Dedifferentiated amniotic fluid mesenchymal stem cell (primary cell): ENCODE measurements around the gene PACRGL.
A peak's percentile ranks its signal among the peaks of the same experiment; 100 is the strongest.

Source experiments
- DNase-seq: peaks from one replicate; pipeline ENCODE4 v3.0.0-alpha.2; 2016; ENCODE audit errors: extremely low spot score

PACRGL gene

DNA sequence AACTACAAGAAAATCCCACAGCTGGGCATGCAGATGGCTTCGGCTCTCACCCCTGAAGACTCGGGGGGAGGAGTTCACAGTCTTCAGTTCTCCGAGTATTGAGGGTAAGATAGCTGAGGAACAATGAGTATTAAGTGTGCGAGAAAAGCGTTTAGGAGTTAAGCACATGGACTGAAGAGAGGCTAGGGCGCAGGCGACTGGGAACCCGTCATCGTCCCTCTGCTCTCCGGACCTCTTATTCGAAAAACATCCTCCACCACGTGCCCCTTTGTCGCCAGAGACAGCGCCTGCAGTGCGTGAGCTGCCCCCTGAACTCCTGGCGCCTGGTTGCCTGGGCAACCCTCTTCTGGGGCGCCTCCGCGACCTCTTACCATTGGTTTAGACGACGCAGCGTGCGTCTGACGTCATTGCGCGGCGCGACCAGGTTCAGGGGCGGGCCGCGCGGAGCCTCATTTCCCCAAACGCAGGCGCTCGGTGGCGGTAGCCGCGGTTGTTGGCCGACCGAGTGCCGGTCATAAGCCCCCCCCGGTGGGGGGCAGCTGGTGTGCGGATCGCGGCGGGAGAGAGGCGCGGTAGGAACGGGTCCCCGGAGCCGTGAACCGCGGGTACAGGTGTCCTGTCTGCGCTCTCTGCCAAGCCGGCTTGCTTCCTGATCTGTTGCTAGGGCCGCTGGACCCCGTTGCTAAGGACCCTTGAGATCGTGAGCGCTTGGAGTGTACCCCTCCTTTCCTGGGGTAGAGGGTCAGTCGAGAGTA is at the start of gene PACRGL:
PACRGL (plus strand) TSS at position 452 of the 755 bp plus-strand sequence. CDS start 4,024 bp downstream, outside the sequence.
- peak; percentile 91 for DNase-seq

GRCh38 chr4:20652226-20652885 is 47.9 kb upstream of the PACRGL start:
- DNase-seq: no peak

DNA sequence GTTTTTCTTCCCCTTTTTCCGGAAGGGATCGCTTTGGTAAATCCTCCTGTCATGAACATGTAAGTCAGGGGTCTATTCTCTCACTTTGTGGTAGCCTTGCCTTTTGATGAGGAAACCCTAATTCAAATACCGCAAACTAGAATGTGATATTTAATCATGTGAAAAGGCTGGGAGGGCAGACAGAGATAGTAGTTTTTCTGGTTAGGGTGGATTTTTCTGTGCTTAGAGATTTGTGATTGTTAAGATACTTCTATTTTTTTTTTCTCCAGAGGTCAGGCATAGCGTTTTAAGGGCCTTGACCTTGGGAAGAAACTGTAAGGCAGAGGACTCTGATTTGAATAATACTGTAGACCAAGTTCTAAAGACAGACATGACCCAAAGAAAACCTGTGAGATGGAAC is 41.8 kb upstream of the PACRGL start:
- DNase-seq: no peak

- no peak for DNase-seq
Measured at GRCh38 chr4:20662851-20663250, 37.4 kb upstream of the PACRGL start.

- no peak for DNase-seq
Measured at GRCh38 chr4:20666012-20666860, 34.0 kb upstream of the PACRGL start.

DNA sequence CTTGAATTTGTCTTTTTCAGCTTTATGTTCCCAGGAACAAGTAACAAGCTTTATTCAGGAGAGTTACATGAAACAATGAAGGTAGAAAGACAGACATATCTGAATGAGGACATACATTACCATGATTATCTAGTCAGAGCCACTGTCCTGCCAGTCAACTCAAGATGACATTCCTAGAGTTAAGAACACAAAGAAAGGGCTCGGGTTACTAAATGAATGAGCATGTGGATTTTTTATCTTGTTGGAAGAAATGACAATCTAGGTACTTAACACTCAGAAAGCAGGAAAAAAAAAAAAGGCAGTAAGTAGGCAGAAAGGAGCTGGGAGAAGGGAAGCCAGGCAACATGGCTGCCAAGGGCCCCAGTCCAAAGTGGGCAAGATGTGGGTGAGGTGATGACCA is 28.0 kb upstream of the PACRGL start:
- no peak for DNase-seq

GRCh38 chr4:20675786-20676185 is 24.5 kb upstream of the PACRGL start:
- DNase-seq: no peak

DNA sequence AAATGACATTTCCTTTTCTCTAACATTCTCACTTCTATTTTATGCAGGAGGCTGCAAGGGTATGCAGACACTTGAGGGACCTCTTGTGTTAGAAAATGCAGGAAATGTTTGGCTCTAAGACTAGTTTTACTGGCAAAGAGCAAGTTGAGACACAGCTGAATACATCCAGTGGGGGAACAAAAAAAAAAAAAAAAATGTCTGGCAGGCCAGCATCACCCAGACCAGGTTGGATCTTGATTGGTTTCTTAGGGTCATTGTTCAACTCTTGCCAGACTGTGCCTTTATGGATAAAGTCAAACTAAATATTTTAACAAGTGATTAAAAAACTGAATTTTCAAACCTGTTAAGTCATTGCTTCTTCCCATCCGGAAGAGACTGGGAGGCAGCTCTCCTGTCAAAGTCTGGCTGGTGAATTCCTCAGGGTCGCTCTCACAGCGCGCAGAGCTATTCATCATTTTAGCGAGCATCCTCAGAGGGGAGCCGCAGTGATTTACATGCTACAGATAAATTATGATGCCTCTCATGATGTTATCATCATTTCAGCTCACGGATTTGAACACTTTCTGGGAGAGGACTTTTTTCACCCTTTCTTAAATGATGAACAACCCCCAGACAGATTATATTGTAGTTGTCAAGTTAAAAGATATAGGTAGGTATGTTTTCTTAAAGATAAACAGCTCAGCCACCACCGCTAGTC is 23.6 kb upstream of the PACRGL start:
- no peak for DNase-seq

GRCh38 chr4:20678400-20678799 is 21.9 kb upstream of the PACRGL start:
- DNase-seq: no peak

- DNase-seq: no peak
Measured at GRCh38 chr4:20679951-20680350, 20.3 kb upstream of the PACRGL start.

- DNase-seq: no peak
Measured at GRCh38 chr4:20680736-20681135, 19.5 kb upstream of the PACRGL start.

DNA sequence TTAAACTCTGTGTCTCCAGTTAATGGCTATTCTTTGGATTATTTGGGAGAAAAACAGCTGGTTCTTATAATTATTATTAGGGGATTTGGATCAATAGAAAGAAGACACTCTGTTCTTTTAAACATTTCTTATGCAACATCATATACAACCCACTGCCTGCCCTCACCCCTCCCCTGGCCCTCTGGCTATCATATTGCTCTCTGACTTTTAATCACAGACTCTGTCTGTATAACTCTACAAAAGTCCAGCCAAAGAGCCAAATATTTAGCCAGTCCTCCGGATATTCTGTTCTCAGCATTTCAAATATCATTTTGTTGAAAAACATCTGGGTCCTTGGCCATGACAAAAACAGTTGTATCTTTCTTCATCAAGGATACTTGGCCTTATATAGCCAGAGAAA is 19.0 kb upstream of the PACRGL start:
- DNase-seq: no peak

GRCh38 chr4:20682853-20683252 is 17.4 kb upstream of the PACRGL start:
- DNase-seq: no peak

DNA sequence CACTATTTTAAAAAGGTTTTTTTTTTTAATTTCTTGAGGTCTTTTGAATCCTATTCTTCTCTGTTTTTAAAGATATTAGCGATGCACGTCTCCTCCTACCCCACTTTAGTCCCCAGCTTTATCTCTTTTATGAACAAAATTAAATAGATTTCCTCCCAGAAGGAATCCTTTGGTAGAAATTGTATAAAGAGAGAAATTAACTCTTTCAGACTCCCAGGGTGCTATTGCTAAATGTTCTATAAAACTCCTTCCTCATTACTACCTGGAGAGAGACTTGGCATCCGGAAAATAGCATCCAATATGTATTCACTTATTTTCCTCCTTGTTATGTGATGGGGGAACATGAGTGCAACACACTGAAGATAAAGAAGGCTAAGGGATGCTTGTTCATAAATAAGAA is 16.5 kb upstream of the PACRGL start:
- DNase-seq: no peak

DNA sequence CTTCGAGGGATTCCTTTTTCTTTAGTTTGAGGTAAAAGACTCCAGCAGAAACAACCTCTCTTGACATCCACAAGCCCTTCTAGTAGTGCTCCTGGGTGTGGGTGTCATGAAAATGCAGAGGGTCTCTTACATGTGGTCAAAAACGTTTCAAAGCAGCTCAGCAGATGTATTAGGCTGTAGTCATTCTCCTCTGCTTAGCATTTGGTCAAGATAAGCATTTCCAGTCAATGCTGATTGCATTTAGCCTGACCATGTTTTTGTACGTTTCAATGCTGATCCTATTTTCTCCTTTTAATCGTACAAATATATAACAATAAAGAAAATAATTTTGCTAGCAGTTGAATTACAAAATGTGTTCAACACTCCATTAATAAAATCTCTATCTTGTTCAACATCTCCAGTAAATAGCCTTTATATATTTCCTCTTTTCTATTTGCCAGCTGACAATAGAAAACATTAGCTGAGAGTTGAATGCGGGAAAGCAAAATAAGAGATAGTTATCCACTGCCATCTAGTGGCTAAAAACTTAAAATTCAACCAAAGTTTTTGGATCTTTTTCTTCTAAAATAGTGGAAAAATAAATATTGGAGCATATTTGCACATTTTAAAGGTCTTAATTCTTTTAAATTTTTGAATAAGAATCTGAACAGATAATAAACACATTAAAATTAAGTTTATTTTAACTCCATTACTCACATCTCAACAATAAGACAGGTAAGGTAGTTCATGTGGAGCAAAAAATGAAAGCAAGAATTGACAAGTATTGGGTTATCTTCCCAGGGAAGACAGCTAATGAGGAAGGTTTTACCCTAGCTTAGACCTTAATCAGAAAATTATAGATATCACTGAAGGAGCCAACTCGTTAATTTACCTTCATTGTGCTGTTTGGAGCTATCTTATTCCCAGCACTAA is 15.2 kb upstream of the PACRGL start:
- DNase-seq: peak; percentile 59

DNA sequence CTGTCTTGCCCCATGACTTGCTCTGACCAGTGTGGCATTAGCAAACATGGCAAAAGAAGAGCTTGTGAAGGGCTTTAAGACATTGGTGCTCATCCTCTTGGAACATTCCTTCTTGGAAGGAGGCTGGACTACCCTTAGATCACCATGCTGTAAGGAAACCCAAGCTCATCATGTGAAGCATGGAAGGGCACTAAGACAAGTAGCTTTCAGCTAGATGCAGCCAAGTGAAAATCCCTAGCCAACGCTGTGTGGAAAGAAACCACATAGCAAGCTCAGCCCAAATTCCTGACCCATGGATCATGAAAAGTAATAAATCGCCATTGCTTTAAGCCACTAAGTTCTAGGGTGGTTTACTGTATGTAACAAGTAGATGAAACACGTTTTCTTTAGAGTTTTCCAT is 12.4 kb upstream of the PACRGL start:
- no peak for DNase-seq

DNA sequence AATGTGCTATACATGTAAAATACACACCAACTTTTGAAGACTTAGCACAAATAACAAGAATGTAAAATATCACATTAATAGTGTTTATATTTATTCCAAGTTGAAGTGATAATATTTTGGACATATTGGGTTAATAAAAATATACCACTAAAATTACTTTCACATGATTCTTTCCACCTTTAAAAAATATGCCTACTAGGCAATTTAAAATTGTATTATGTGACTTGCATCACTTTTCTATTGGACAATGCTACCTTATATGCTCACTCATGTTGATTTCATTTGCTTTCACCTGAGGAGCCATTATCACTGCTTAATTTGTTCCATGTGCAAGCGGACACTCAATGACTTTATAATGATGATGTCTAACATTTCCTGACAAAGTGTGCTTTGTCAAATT is 3.4 kb upstream of the PACRGL start:
- DNase-seq: no peak

GRCh38 chr4:20698382-20698781 is 1.9 kb upstream of the PACRGL start:
- DNase-seq: no peak

GRCh38 chr4:20698820-20699219 is 1.4 kb upstream of the PACRGL start:
- DNase-seq: no peak

- DNase-seq: no peak
Measured at GRCh38 chr4:20711335-20711734, 11.1 kb downstream of the PACRGL start.

DNA sequence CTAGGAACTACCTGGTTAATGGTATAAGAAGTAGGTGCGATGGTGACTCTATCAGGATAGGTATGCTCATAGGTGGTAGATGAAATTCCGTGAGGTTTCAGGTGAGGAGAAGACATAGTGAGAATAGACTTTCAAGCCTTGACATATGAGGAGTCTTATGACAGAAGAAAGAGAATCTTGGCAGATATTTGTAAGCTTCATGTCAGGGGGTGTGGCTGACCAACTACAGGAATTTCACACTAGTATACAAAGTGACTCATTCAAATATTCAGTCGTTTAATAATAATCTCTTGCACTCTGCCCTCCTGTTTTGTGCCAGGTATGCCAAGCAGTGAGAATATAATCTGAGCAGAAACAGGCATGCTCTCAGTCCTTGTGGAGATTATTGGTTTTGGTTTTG is 22.8 kb downstream of the PACRGL start:
- no peak for DNase-seq
